ENCODE results near the gene NRF1.

GRCh38 chr7:129804890-129805719 lies 193.6 kb downstream of the NRF1 start:
- no peak for TF ChIP-seq CTCF (IDR thresholded peaks at IDR 0.05)
- TF ChIP-seq KDM5A (IDR thresholded peaks at IDR 0.05), result no peak
- TF ChIP-seq FOSB (CRISPR knock-in tag; IDR thresholded peaks at IDR 0.05), result no peak
- no peak for TF ChIP-seq POLR2A (IDR thresholded peaks at IDR 0.05; ENCODE audit: low read length)
- no peak for TF ChIP-seq RARB (CRISPR knock-in tag; IDR thresholded peaks at IDR 0.05)
- no peak for TF ChIP-seq ESRRA (IDR thresholded peaks at IDR 0.05; ENCODE audit: borderline replicate concordance, low read length)
- no peak for TF ChIP-seq SMC3 (IDR thresholded peaks at IDR 0.05)
- TF ChIP-seq ZNF302 (CRISPR knock-in tag; IDR thresholded peaks at IDR 0.05), result no peak

Measured in A549 (cell line).